Testis (tissue), 3 donors: ENCODE measurements around the gene CDH13. TPM values are rescaled to one million over a fixed set of nuclear protein-coding genes. Genes with fewer than 3 reads are reported as not detected.

Source experiments
- DNase-seq: peaks from one replicate; pipeline ENCODE4 v3.0.0-alpha.2; 2019
- H3K27ac ChIP-seq, 2 donors: fragments of 200-600 bp; sonication (generic); one replicate each; pipeline ENCODE4 v1.5.1; 2019
- H3K27me3 ChIP-seq: fragments of 200-600 bp; sonication (generic); one replicate; pipeline ENCODE4 v1.5.1; 2019
- H3K36me3 ChIP-seq: fragments of 200-600 bp; sonication (generic); one replicate; pipeline ENCODE4 v1.5.1; 2017; ENCODE audit warnings: low read depth; ENCODE audit errors: missing control alignments
- H3K4me1 ChIP-seq: fragments of 200-600 bp; sonication (generic); one replicate; pipeline ENCODE4 v1.5.1; 2019
- H3K4me3 ChIP-seq, 2 donors: fragments of 200-600 bp; sonication (generic); one replicate each; pipeline ENCODE4 v1.5.1; 2017 to 2019
- H3K9me3 ChIP-seq: fragments of 200-600 bp; sonication (generic); one replicate; pipeline ENCODE4 v1.5.1; 2017
- CTCF ChIP-seq, 3 experiments: fragments of 450-650 bp in 2 of 3; fragments of 200-600 bp in 1 of 3; sonication (generic) in 1 of 3; IDR thresholded peaks; one replicate each; pipeline ENCODE4 v1.5.1; 2016 to 2019; ENCODE audit warnings: antibody characterized with exemption in 3 of 3, mild to moderate bottlenecking in 2 of 3, moderate library complexity in 1 of 3
- POLR2A ChIP-seq: fragments of 450-650 bp; IDR thresholded peaks from one replicate; pipeline ENCODE4 v1.6.1; 2017; ENCODE audit warnings: antibody characterized with exemption, mild to moderate bottlenecking, moderate library complexity
- WGBS, 2 donors: methylation state at CpG; one replicate each; pipeline ENCODE4 v1.1.5; 2018; 5-methylcytosine and 5-hydroxymethylcytosine counted together
- intact Hi-C: fragments of 100-400 bp; cut with DNase I; formaldehyde crosslinking; loops from one replicate; pipeline ENCODE4 v1.15.1; 2023; ENCODE audit warnings: low total_unique reads
- polyA plus RNA-seq: library from polyadenylated mRNA; stranded (reverse); fragments of 350-450 nt; fragmentation: Illumina TruSeq; extraction: RNeasy Lipid Tissue Mini Kit (QIAGEN cat#74804); gene quantifications from one replicate; pipeline ENCODE4 v1.2.3, GENCODE V29; 2014; ENCODE audit warnings: low read depth, low replicate concordance; ENCODE audit not compliant: insufficient read depth
- total RNA-seq, 2 donors: library from RNA; depleted of rRNA; stranded (reverse); fragments of >200 nt; gene quantifications; one replicate each; pipeline ENCODE4 v1.2.3, GENCODE V29; 2016

The CDH13 gene
- total and polyA plus RNA-seq, 3 donors from 2014 or later, result 1.2 to 11.1 (median 2.0) TPM

GRCh38 chr16:83356986-83357385, 730.2 kb downstream of the CDH13 start:
- Histone ChIP-seq H3K4me3 (no peak overlapping the region), H3K27ac (no peak overlapping the region), H3K36me3 (no peaks in the 10 kb centered on the region), H3K9me3 (no peaks in the 10 kb centered on the region), H3K27me3 (no peaks in the 10 kb centered on the region), H3K4me1 (no peaks in the 10 kb centered on the region)
- TF ChIP-seq CTCF (IDR thresholded peaks at IDR 0.05), result no peak
- no peak for TF ChIP-seq POLR2A
- no peak for DNase-seq
- intact Hi-C loops, result no loop called here
- 82% methylated on average over 4 of the region's 4 CpGs for WGBS, 2 donors

- DNase-seq, result no peak
- 53 to 72% methylated on average over 4 of the region's 4 CpGs for WGBS, 2 donors
- intact Hi-C loops, result no loop called here
Observed at GRCh38 chr16:83363521-83363920, 736.8 kb downstream of the CDH13 start.

GRCh38 chr16:83365166-83365565, 738.4 kb downstream of the CDH13 start:
- Histone ChIP-seq H3K9me3 (no peaks in the 10 kb centered on the region), H3K4me1 (no peaks in the 10 kb centered on the region), H3K36me3 (no peaks in the 10 kb centered on the region), H3K27me3 (no peaks in the 10 kb centered on the region), H3K27ac (no peak overlapping the region), H3K4me3 (no peak overlapping the region)
- 83 to 85% methylated on average over 3 of the region's 3 CpGs for WGBS, 2 donors
- no peak for TF ChIP-seq POLR2A
- TF ChIP-seq CTCF (IDR thresholded peaks at IDR 0.05), result no peak
- intact Hi-C loops, result no loop called here
- DNase-seq, result no peak

More at GRCh38 chr16:83363521-83363920, 736.8 kb downstream of the CDH13 start:
- Histone ChIP-seq H3K36me3 (no peaks in the 10 kb centered on the region), H3K4me3 (no peak overlapping the region), H3K27me3 (no peaks in the 10 kb centered on the region), H3K9me3 (no peaks in the 10 kb centered on the region), H3K27ac (no peak overlapping the region), H3K4me1 (no peaks in the 10 kb centered on the region)
- TF ChIP-seq POLR2A (no peak), CTCF (IDR thresholded peaks at IDR 0.05) (no peak)

- TF ChIP-seq POLR2A, result no peak
- TF ChIP-seq CTCF (IDR thresholded peaks at IDR 0.05), result no peak
- Histone ChIP-seq H3K9me3 (no peaks in the 10 kb centered on the region), H3K4me3 (no peak overlapping the region), H3K36me3 (no peaks in the 10 kb centered on the region), H3K27me3 (no peaks in the 10 kb centered on the region), H3K4me1 (no peaks in the 10 kb centered on the region), H3K27ac (no peak overlapping the region)
- 94 to 96% methylated on average over 12 of the region's 12 CpGs for WGBS, 2 donors
- intact Hi-C loops, result no loop called here
- no peak for DNase-seq
Observed at GRCh38 chr16:83366228-83366627, 739.5 kb downstream of the CDH13 start.

- Histone ChIP-seq H3K9me3 (no peaks in the 10 kb centered on the region), H3K4me1 (no peaks in the 10 kb centered on the region), H3K36me3 (no peaks in the 10 kb centered on the region), H3K4me3 (no peak overlapping the region), H3K27ac (no peak overlapping the region), H3K27me3 (no peaks in the 10 kb centered on the region)
- TF ChIP-seq CTCF (IDR thresholded peaks at IDR 0.05), result no peak
- TF ChIP-seq POLR2A, result no peak
- intact Hi-C loops, result no loop called here
- no peak for DNase-seq
- 78 to 87% methylated on average over 3 of the region's 3 CpGs for WGBS, 2 donors
Observed at GRCh38 chr16:83374979-83375378, 748.2 kb downstream of the CDH13 start.
